Smooth muscle cell (in vitro differentiated cells): ENCODE measurements around the gene HHIPL1. TPM values are rescaled to one million over a fixed set of nuclear protein-coding genes. Genes with fewer than 3 reads are reported as not detected.

ENCODE experiments used
- DNase-seq: peaks from one replicate; lab custom pipeline; 2025; ENCODE audit not compliant: unreplicated experiment; lab: John Stamatoyannopoulos, UW
- H2AFZ ChIP-seq: fragments of 200-600 bp; sonication (generic); 2 replicates; pipeline ENCODE4 v1.6.0; 2016; ENCODE audit warnings: antibody characterized with exemption, low read depth, mild to moderate bottlenecking
- H3F3A ChIP-seq: fragments of 200-600 bp; sonication (generic); 2 replicates; pipeline ENCODE4 v1.6.0; 2017; ENCODE audit warnings: antibody characterized with exemption, low read depth
- H3K27ac ChIP-seq: fragments of 200-600 bp; sonication (generic); 2 replicates; pipeline ENCODE4 v1.5.1; 2016; ENCODE audit warnings: low read depth, mild to moderate bottlenecking
- H3K27me3 ChIP-seq: fragments of 200-600 bp; sonication (generic); 2 replicates; pipeline ENCODE4 v1.6.1; 2016; ENCODE audit warnings: low read depth, mild to moderate bottlenecking
- H3K36me3 ChIP-seq: fragments of 200-600 bp; sonication (generic); 2 replicates; pipeline ENCODE4 v1.5.1; 2016; ENCODE audit warnings: low read depth
- H3K4me1 ChIP-seq: fragments of 200-600 bp; sonication (generic); 2 replicates; pipeline ENCODE4 v1.5.1; 2016; ENCODE audit warnings: low read depth
- H3K4me2 ChIP-seq: fragments of 200-600 bp; sonication (generic); 2 replicates; pipeline ENCODE4 v1.6.0; 2016; ENCODE audit warnings: mild to moderate bottlenecking
- H3K4me3 ChIP-seq: fragments of 200-600 bp; sonication (generic); 2 replicates; pipeline ENCODE4 v1.5.1; 2016; ENCODE audit warnings: mild to moderate bottlenecking
- H3K79me2 ChIP-seq: fragments of 200-600 bp; sonication (generic); 2 replicates; pipeline ENCODE4 v1.6.0; 2016; ENCODE audit warnings: low read depth, mild to moderate bottlenecking
- H3K9ac ChIP-seq: fragments of 200-600 bp; sonication (generic); 2 replicates; pipeline ENCODE4 v1.6.0; 2016; ENCODE audit warnings: low read depth
- H3K9me3 ChIP-seq: fragments of 200-600 bp; sonication (generic); replicated peaks from 2 replicates; pipeline ENCODE4 v1.5.1; 2016; ENCODE audit warnings: low read depth
- H4K20me1 ChIP-seq: fragments of 200-600 bp; sonication (generic); 2 replicates; pipeline ENCODE4 v1.6.0; 2016; ENCODE audit warnings: low read depth
- CTCF ChIP-seq: fragments of 200-600 bp; sonication (generic); IDR thresholded peaks from 2 replicates; pipeline ENCODE4 v1.5.1; 2017; ENCODE audit warnings: borderline replicate concordance, mild to moderate bottlenecking, antibody characterized with exemption; ENCODE audit not compliant: insufficient read depth, poor library complexity, severe bottlenecking
- WGBS: methylation state at CpG from one replicate; pipeline ENCODE4 v1.1.7; 2016; ENCODE audit warnings: low lambda C conversion rate; 5-methylcytosine and 5-hydroxymethylcytosine counted together
- polyA plus RNA-seq: library from polyadenylated mRNA; unstranded; fragments of >200 nt; fragmentation: Nextera tagmentation; extraction: Ambion mirVana; gene quantifications from 2 replicates; pipeline ENCODE4 v1.2.1, GENCODE V29; 2016
- total RNA-seq: library from RNA; depleted of rRNA; stranded (reverse); fragments of >200 nt; gene quantifications from 2 replicates; pipeline ENCODE4 v1.2.3, GENCODE V29; 2014

Gene HHIPL1
- total and polyA plus RNA-seq, 2 experiments from 2014 or later: 9.6 to 11.9 TPM

- Histone ChIP-seq H3K79me2 (no peaks in the 10 kb centered on the region), H3K9ac (no peak overlapping the region), H3K9me3 (no peaks in the 10 kb centered on the region), H3K36me3 (no peaks in the 10 kb centered on the region), H3K4me2 (no peak overlapping the region), H3K4me1 (peaks cover 5% of the 10 kb centered on the region), H3K27ac (no peak overlapping the region), H4K20me1 (no peaks in the 10 kb centered on the region), H3K4me3 (no peak overlapping the region), H3F3A (no peaks in the 10 kb centered on the region), H3K27me3 (peaks cover 13% of the 10 kb centered on the region), H2AFZ (no peak overlapping the region)
- no peak for DNase-seq
- 94% methylated on average over 18 of the region's 18 CpGs for WGBS
- no peak for TF ChIP-seq CTCF
These were observed 76.2 kb downstream of the HHIPL1 start for GRCh38 chr14:99720941-99721791.

GRCh38 chr14:99721792-99722516, 77.0 kb downstream of the HHIPL1 start:
- Histone ChIP-seq H3F3A (no peaks in the 10 kb centered on the region), H3K9me3 (no peaks in the 10 kb centered on the region), H3K36me3 (no peaks in the 10 kb centered on the region), H3K27me3 (peaks cover 14% of the 10 kb centered on the region), H4K20me1 (no peaks in the 10 kb centered on the region), H3K4me1 (peaks cover 5% of the 10 kb centered on the region), H3K79me2 (no peaks in the 10 kb centered on the region), H3K4me2 (no peak overlapping the region), H3K4me3 (no peak overlapping the region), H2AFZ (no peak overlapping the region), H3K9ac (no peak overlapping the region), H3K27ac (no peak overlapping the region)
- DNase-seq: no peak
- TF ChIP-seq CTCF: no peak
- 95% methylated on average over 10 of the region's 12 CpGs for WGBS

- WGBS: 93% methylated on average over 9 of the region's 9 CpGs
- Histone ChIP-seq H2AFZ (no peak overlapping the region), H3K9ac (no peak overlapping the region), H3K9me3 (no peaks in the 10 kb centered on the region), H3K4me2 (no peak overlapping the region), H3K79me2 (no peaks in the 10 kb centered on the region), H3F3A (no peaks in the 10 kb centered on the region), H3K36me3 (no peaks in the 10 kb centered on the region), H4K20me1 (no peaks in the 10 kb centered on the region), H3K4me1 (peaks cover 5% of the 10 kb centered on the region), H3K27ac (no peak overlapping the region), H3K27me3 (peaks cover 20% of the 10 kb centered on the region), H3K4me3 (no peak overlapping the region)
- no peak for DNase-seq
- no peak for TF ChIP-seq CTCF
These were observed 77.8 kb downstream of the HHIPL1 start for GRCh38 chr14:99722741-99723140.
